Right cardiac atrium (tissue), 5 donors: ENCODE measurements around the gene VDR. TPM values are rescaled to one million over a fixed set of nuclear protein-coding genes. Genes with fewer than 3 reads are reported as not detected.

Experiments
- ATAC-seq, 2 donors: fragments of 200-7000 bp; cut with Tn5 transposase; one replicate each; pipeline versions ENCODE4 v1.8.0 to v1.9.1; 2020; ENCODE audit warnings: moderate library complexity in 2 of 2, mild to moderate bottlenecking in 1 of 2
- DNase-seq, 3 donors: peaks; one replicate each; pipeline ENCODE4 v3.0.0-alpha.2; 2020
- H3K27ac ChIP-seq: one replicate; pipeline ENCODE4 v1.5.1; 2013; ENCODE audit warnings: mild to moderate bottlenecking, low read length, control low read depth, moderate library complexity
- H3K27me3 ChIP-seq: one replicate; pipeline ENCODE4 v1.6.1; 2013; ENCODE audit not compliant: control insufficient read depth, insufficient read depth
- H3K4me1 ChIP-seq: one replicate; pipeline ENCODE4 v1.6.1; 2013; ENCODE audit warnings: low read length; ENCODE audit not compliant: control insufficient read depth, insufficient read depth
- H3K4me3 ChIP-seq: one replicate; pipeline ENCODE4 v1.5.1; 2013; ENCODE audit warnings: low read length, control low read depth
- H3K9me3 ChIP-seq: one replicate; pipeline ENCODE4 v1.6.1; 2013; ENCODE audit warnings: low read length; ENCODE audit not compliant: control insufficient read depth
- WGBS: extraction: QIAGEN DNeasy Blood & Tissue Kit; methylation state at CpG from one replicate; pipeline ENCODE4 v1.1.7; 2013; 5-methylcytosine and 5-hydroxymethylcytosine counted together
- intact Hi-C, 4 donors: fragments of 100-400 bp; cut with DNase I; formaldehyde crosslinking; loops; one replicate each; pipeline versions ENCODE4 v1.11.0 to v1.14.0; 2022 to 2023
- polyA plus RNA-seq: library from polyadenylated mRNA; stranded (reverse); fragments of 200-250 nt; gene quantifications from one replicate; pipeline ENCODE4 v1.2.3, GENCODE V29; 2013
- total RNA-seq, 4 donors: library from RNA; stranded (reverse); fragmentation: NEBNext Ultra II Directional; extraction: Animal tissue kit (Norgen Biotek cat#: 25700); gene quantifications; one replicate each; pipeline ENCODE4 v1.2.1, GENCODE V29; 2021
- donor health status: healthy with polysubstance abuse.
- donor health status: DM: no; HTN: yes; CAD: no.
- donor health status: DM: no; HTN: no; CAD: no.
- donor health status: DM: no; HTN: yes; CAD: no; lungs with severe emphysema.
- donor health status: DM: yes; HTN: yes; CAD: no.

The VDR gene
- total and polyA plus RNA-seq, 5 donors, result 0.27 to 3.0 (median 0.97) TPM

- intact Hi-C loops, result no loop called here
- Histone ChIP-seq H3K27me3 (no peaks in the 10 kb centered on the region), H3K4me3 (no peak overlapping the region), H3K27ac (peak overlapping the region; percentile 86), H3K9me3 (no peaks in the 10 kb centered on the region), H3K4me1 (peaks cover 57% of the 10 kb centered on the region)
- DNase-seq, result peak in 2 of 3 donors; percentile 62 to 63
- no peak for ATAC-seq
- WGBS, result 48% methylated on average over 9 of the region's 9 CpGs
Observed at GRCh38 chr12:47808574-47809365, 96.0 kb downstream of the VDR start.

GRCh38 chr12:47808050-47808449 is 96.7 kb downstream of the VDR start:
- DNase-seq (peak in 2 of 3 donors; percentile 74 to 77), ATAC-seq (no peak)
- Histone ChIP-seq H3K4me1 (peaks cover 60% of the 10 kb centered on the region), H3K27me3 (no peaks in the 10 kb centered on the region), H3K27ac (peak overlapping the region; percentile 86), H3K4me3 (no peak overlapping the region), H3K9me3 (no peaks in the 10 kb centered on the region)
- intact Hi-C loops, result no loop called here
- WGBS, result 9% methylated on average over 9 of the region's 9 CpGs

GRCh38 chr12:47807338-47807737 is 97.5 kb downstream of the VDR start:
- Histone ChIP-seq H3K9me3 (no peaks in the 10 kb centered on the region), H3K4me3 (no peak overlapping the region), H3K27ac (peak overlapping the region; percentile 86), H3K27me3 (no peaks in the 10 kb centered on the region), H3K4me1 (peaks cover 65% of the 10 kb centered on the region)
- 30% methylated on average over 5 of the region's 5 CpGs for WGBS
- intact Hi-C loops, result no loop called here
- DNase-seq (peak in 2 of 3 donors; percentile 80 to 85), ATAC-seq (peak in 1 of 2 donors; percentile 24)

- ATAC-seq (no peak), DNase-seq (peak in 2 of 3 donors; percentile 41 to 58)
- 29% methylated on average over 2 of the region's 2 CpGs for WGBS
Observed at GRCh38 chr12:47805417-47805816, 99.4 kb downstream of the VDR start.

GRCh38 chr12:47804171-47804570 is 100.6 kb downstream of the VDR start:
- peak overlapping the region; percentile 31 for H3K27ac ChIP-seq
- ATAC-seq, result no peak
- intact Hi-C loops, result loop anchor here in 3 of 4 donors (5.0 kb wide), 1 partner anchor 33 kb away; no protein-coding TSS in a partner anchor

More at GRCh38 chr12:47805417-47805816, 99.4 kb downstream of the VDR start:
- intact Hi-C loops, result no loop called here
- H3K4me1 ChIP-seq, result peaks cover 72% of the 10 kb centered on the region
- H3K27me3 ChIP-seq, result no peaks in the 10 kb centered on the region
- no peak overlapping the region for H3K4me3 ChIP-seq
- peak overlapping the region; percentile 5 for H3K27ac ChIP-seq
- H3K9me3 ChIP-seq, result no peaks in the 10 kb centered on the region

GRCh38 chr12:47803191-47803875 is 101.5 kb downstream of the VDR start:
- Histone ChIP-seq H3K4me3 (no peak overlapping the region), H3K9me3 (no peaks in the 10 kb centered on the region), H3K27me3 (no peaks in the 10 kb centered on the region), H3K27ac (peak overlapping the region; percentile 33), H3K4me1 (peaks cover 74% of the 10 kb centered on the region)
- ATAC-seq, result no peak
- 56% methylated on average over 12 of the region's 12 CpGs for WGBS
- peak in 2 of 3 donors; percentile 58 to 60 for DNase-seq
- intact Hi-C loops, result loop anchor here in 3 of 4 donors (5.0 kb wide), 1 partner anchor 34 kb away; no protein-coding TSS in a partner anchor

More at GRCh38 chr12:47804171-47804570, 100.6 kb downstream of the VDR start:
- Histone ChIP-seq H3K27me3 (no peaks in the 10 kb centered on the region), H3K9me3 (no peaks in the 10 kb centered on the region), H3K4me1 (peaks cover 81% of the 10 kb centered on the region), H3K4me3 (no peak overlapping the region)
- peak in 2 of 3 donors; percentile 45 to 61 for DNase-seq
- 17% methylated on average over 8 of the region's 8 CpGs for WGBS

- Histone ChIP-seq H3K4me3 (no peak overlapping the region), H3K27ac (peak overlapping the region; percentile 13), H3K4me1 (peaks cover 65% of the 10 kb centered on the region), H3K9me3 (no peaks in the 10 kb centered on the region), H3K27me3 (no peaks in the 10 kb centered on the region)
- ATAC-seq, result no peak
- DNase-seq, result peak in 2 of 3 donors; percentile 40 to 44
- 18% methylated on average over 5 of the region's 5 CpGs for WGBS
- intact Hi-C loops, result loop anchor here in 3 of 4 donors (5.0 kb wide), 1 partner anchor 35 kb away; no protein-coding TSS in a partner anchor
Observed at GRCh38 chr12:47802312-47802711, 102.5 kb downstream of the VDR start.

GRCh38 chr12:47801904-47802246 is 102.9 kb downstream of the VDR start:
- ATAC-seq (peak in 1 of 2 donors; percentile 17), DNase-seq (peak in 2 of 3 donors; percentile 60 to 63)
- Histone ChIP-seq H3K4me3 (no peak overlapping the region), H3K9me3 (no peaks in the 10 kb centered on the region), H3K27ac (peak overlapping the region; percentile 13), H3K4me1 (peaks cover 63% of the 10 kb centered on the region), H3K27me3 (no peaks in the 10 kb centered on the region)
- WGBS, result 44% methylated on average over 9 of the region's 9 CpGs
- intact Hi-C loops, result loop anchor here in 3 of 4 donors (5.0 kb wide), 1 partner anchor 35 kb away; no protein-coding TSS in a partner anchor

- H3K9me3 ChIP-seq, result no peaks in the 10 kb centered on the region
- DNase-seq (peak in 2 of 3 donors; percentile 78 to 80), ATAC-seq (peak; percentile 45 to 63)
- no peaks in the 10 kb centered on the region for H3K27me3 ChIP-seq
- peaks cover 61% of the 10 kb centered on the region for H3K4me1 ChIP-seq
- no peak overlapping the region for H3K27ac ChIP-seq
- no peak overlapping the region for H3K4me3 ChIP-seq
- 40% methylated on average over 7 of the region's 7 CpGs for WGBS
- intact Hi-C loops, result loop anchor here in 3 of 4 donors (5.0 kb wide), 1 partner anchor 36 kb away; no protein-coding TSS in a partner anchor
Observed at GRCh38 chr12:47801170-47801903, 103.5 kb downstream of the VDR start.

GRCh38 chr12:47800582-47800981 is 104.2 kb downstream of the VDR start:
- DNase-seq, result peak in 2 of 3 donors; percentile 42 to 44
- no peak for ATAC-seq
- Histone ChIP-seq H3K4me1 (peaks cover 56% of the 10 kb centered on the region), H3K27me3 (no peaks in the 10 kb centered on the region), H3K9me3 (no peaks in the 10 kb centered on the region), H3K4me3 (no peak overlapping the region), H3K27ac (no peak overlapping the region)
- intact Hi-C loops, result loop anchor here in 3 of 4 donors (5.0 kb wide), 1 partner anchor 37 kb away; no protein-coding TSS in a partner anchor
- 79% methylated on average over 7 of the region's 7 CpGs for WGBS
